Measurements from ENCODE around the gene COL17A1.

The COL17A1 gene

DNA sequence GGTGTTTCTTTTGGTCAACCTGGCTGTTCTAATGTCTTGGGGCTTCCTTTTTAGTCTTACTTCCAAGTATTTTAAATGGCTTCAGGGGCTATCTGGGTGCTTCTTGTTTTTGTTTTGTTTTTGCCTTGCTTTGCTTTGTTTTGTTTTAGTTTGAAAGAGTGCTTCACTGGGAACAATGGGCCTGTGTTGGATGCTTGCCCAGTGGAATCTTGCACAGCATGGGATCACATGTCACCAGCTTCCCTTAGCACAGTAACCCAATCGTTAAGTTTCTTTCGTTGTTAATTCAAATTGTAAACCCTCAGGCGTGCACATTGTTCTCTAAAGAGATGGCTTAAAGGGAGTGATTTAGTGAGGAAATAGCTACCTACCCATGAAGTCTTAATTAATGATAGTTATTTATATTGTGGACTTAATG is 8.9 kb downstream of the COL17A1 start:
- Histone ChIP-seq H2AK5ac (ENCODE audit: low read depth, low read length) (no peak overlapping the region), H2BK5ac (ENCODE audit: low read length) (no peak overlapping the region), H3K4ac (ENCODE audit: low read length) (no peak overlapping the region), H3K9me3 (replicated peaks in 1 of 2; ENCODE audit: control insufficient read depth in 2 of 2, insufficient read depth in 1 of 2, low read depth in 1 of 2, low read length in 2 of 2) (no peaks in the 10 kb centered on the region), H3K23ac (ENCODE audit: low read depth, low read length, poor library complexity) (no peak overlapping the region), H4K8ac (ENCODE audit: low read depth, low read length) (no peak overlapping the region), H3K4me1 (ENCODE audit: control insufficient read depth in 2 of 2, insufficient read depth in 1 of 2, low read depth in 1 of 2, low read length in 2 of 2) (peaks cover 10 to 14% of the 10 kb centered on the region in 2 donors), H3K9ac (ENCODE audit: low read depth, low read length, poor library complexity) (no peak overlapping the region), H2BK15ac (ENCODE audit: low read length) (no peak overlapping the region), H2BK120ac (ENCODE audit: low read depth, low read length) (no peak overlapping the region), H3K36me3 (replicated peaks in 1 of 2; ENCODE audit: control insufficient read depth in 2 of 2, insufficient read depth in 2 of 2, low read length in 2 of 2) (no peaks in the 10 kb centered on the region), H3K18ac (ENCODE audit: low read length) (no peak overlapping the region), H3K27me3 (ENCODE audit: control insufficient read depth in 3 of 3, insufficient read depth in 3 of 3, low read depth in 1 of 3, low read length in 3 of 3) (peaks cover 0 to 17% (median 0%) of the 10 kb centered on the region in 3 experiments), H3K14ac (ENCODE audit: low read length) (no peak overlapping the region), H3K27ac (replicated peaks; ENCODE audit: low read length) (peak overlapping the region; percentile 2), H3K4me2 (ENCODE audit: insufficient read depth, low read length, poor library complexity, severe bottlenecking) (no peak overlapping the region), H2AFZ (ENCODE audit: low read length) (no peak overlapping the region), H3K4me3 (ENCODE audit: low read length in 2 of 2) (no peak overlapping the region), H3K79me1 (ENCODE audit: low read depth, low read length) (no peaks in the 10 kb centered on the region), H2BK12ac (ENCODE audit: low read length) (no peak overlapping the region), H4K91ac (ENCODE audit: low read depth, low read length, poor library complexity) (no peak overlapping the region)
- peak; percentile 70 for DNase-seq (ENCODE audit: low spot score)
- WGBS, 2 donors (ENCODE audit: extremely low coverage in 2 of 2, insufficient read length in 2 of 2, insufficient replicate concordance in 1 of 2), result no CpG with 5 or more reads among the region's 3 CpGs

DNA sequence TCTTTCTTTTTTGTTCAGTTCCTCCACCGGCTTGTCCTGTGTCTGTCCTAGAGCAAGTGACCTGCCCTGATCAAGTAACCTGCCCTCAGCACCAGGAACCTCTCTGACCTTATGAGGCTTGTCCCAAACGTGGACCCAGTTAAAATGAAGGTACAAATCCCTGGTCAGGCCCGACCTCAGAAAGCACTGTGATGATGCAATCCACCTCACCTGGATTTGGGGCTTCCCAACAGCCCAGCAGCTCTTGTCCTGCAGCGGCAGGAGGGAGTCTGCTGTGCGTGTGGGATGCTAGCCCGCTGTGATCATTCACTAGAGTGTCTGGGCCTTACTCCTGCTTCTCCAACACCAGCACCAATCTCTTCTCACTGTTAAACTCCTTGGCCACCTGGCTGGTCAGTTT is 11.2 kb downstream of the COL17A1 start:
- Histone ChIP-seq H3K9ac (ENCODE audit: low read depth, low read length, poor library complexity) (no peak overlapping the region), H2BK5ac (ENCODE audit: low read length) (no peak overlapping the region), H3K4ac (ENCODE audit: low read length) (no peak overlapping the region), H2AFZ (ENCODE audit: low read length) (no peak overlapping the region), H3K4me3 (ENCODE audit: low read length in 2 of 2) (no peak overlapping the region), H3K27ac (replicated peaks; ENCODE audit: low read length) (no peak overlapping the region), H3K27me3 (ENCODE audit: control insufficient read depth in 3 of 3, insufficient read depth in 3 of 3, low read depth in 1 of 3, low read length in 3 of 3) (peaks cover 0 to 36% (median 0%) of the 10 kb centered on the region in 3 experiments), H3K36me3 (replicated peaks in 1 of 2; ENCODE audit: control insufficient read depth in 2 of 2, insufficient read depth in 2 of 2, low read length in 2 of 2) (no peaks in the 10 kb centered on the region), H3K79me1 (ENCODE audit: low read depth, low read length) (no peaks in the 10 kb centered on the region), H3K14ac (ENCODE audit: low read length) (no peak overlapping the region), H3K9me3 (replicated peaks in 1 of 2; ENCODE audit: control insufficient read depth in 2 of 2, insufficient read depth in 1 of 2, low read depth in 1 of 2, low read length in 2 of 2) (no peaks in the 10 kb centered on the region), H3K23ac (ENCODE audit: low read depth, low read length, poor library complexity) (no peak overlapping the region), H4K8ac (ENCODE audit: low read depth, low read length) (no peak overlapping the region), H3K18ac (ENCODE audit: low read length) (no peak overlapping the region), H3K4me2 (ENCODE audit: insufficient read depth, low read length, poor library complexity, severe bottlenecking) (no peak overlapping the region), H2BK15ac (ENCODE audit: low read length) (no peak overlapping the region), H4K91ac (ENCODE audit: low read depth, low read length, poor library complexity) (no peak overlapping the region), H3K4me1 (ENCODE audit: control insufficient read depth in 2 of 2, insufficient read depth in 1 of 2, low read depth in 1 of 2, low read length in 2 of 2) (peaks cover 10% of the 10 kb centered on the region in 2 donors), H2BK12ac (ENCODE audit: low read length) (no peak overlapping the region), H2AK5ac (ENCODE audit: low read depth, low read length) (peak overlapping the region; percentile 11), H2BK120ac (ENCODE audit: low read depth, low read length) (no peak overlapping the region)
- WGBS, 2 donors (ENCODE audit: extremely low coverage in 2 of 2, insufficient read length in 2 of 2, insufficient replicate concordance in 1 of 2), result no CpG with 5 or more reads among the region's 6 CpGs
- DNase-seq (ENCODE audit: low spot score), result no peak

DNA sequence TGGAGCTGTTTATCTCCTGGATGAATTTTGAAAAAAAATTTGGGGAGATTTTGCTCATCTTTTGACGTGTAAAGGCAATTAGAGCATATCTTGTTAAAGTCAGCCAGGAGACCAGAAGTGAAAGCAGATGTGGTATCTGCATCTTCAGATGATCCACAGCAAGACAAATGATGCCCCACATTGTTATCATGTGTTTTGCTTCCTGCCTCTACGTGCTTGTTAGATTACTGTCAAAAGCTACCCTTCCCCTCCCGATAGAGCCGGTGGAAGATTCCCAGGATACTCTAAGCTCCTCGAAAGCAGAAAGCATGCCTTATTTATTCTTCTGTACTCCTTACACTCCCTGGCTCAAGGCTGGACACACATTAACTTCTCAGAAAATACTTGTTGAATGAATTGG is 12.9 kb downstream of the COL17A1 start:
- H3K9ac ChIP-seq (ENCODE audit: low read depth, low read length, poor library complexity), result no peak overlapping the region
- H3K27ac ChIP-seq (replicated peaks; ENCODE audit: low read length), result no peak overlapping the region

GRCh38 chr10:104069613-104070012 is 16.1 kb downstream of the COL17A1 start:
- Histone ChIP-seq H3K4me3 (ENCODE audit: low read length in 2 of 2) (no peak overlapping the region), H2AK5ac (ENCODE audit: low read depth, low read length) (no peak overlapping the region), H3K4ac (ENCODE audit: low read length) (no peak overlapping the region), H4K91ac (ENCODE audit: low read depth, low read length, poor library complexity) (no peak overlapping the region), H2BK15ac (ENCODE audit: low read length) (no peak overlapping the region), H3K36me3 (replicated peaks in 1 of 2; ENCODE audit: control insufficient read depth in 2 of 2, insufficient read depth in 2 of 2, low read length in 2 of 2) (no peaks in the 10 kb centered on the region), H3K4me1 (ENCODE audit: control insufficient read depth in 2 of 2, insufficient read depth in 1 of 2, low read depth in 1 of 2, low read length in 2 of 2) (peaks cover 7 to 9% of the 10 kb centered on the region in 2 donors), H2AFZ (ENCODE audit: low read length) (no peak overlapping the region), H4K8ac (ENCODE audit: low read depth, low read length) (no peak overlapping the region), H3K27ac (replicated peaks; ENCODE audit: low read length) (no peak overlapping the region), H3K9ac (ENCODE audit: low read depth, low read length, poor library complexity) (no peak overlapping the region), H3K23ac (ENCODE audit: low read depth, low read length, poor library complexity) (no peak overlapping the region), H2BK120ac (ENCODE audit: low read depth, low read length) (no peak overlapping the region), H3K18ac (ENCODE audit: low read length) (no peak overlapping the region), H3K79me1 (ENCODE audit: low read depth, low read length) (no peaks in the 10 kb centered on the region), H3K9me3 (replicated peaks in 1 of 2; ENCODE audit: control insufficient read depth in 2 of 2, insufficient read depth in 1 of 2, low read depth in 1 of 2, low read length in 2 of 2) (no peaks in the 10 kb centered on the region), H3K4me2 (ENCODE audit: insufficient read depth, low read length, poor library complexity, severe bottlenecking) (no peak overlapping the region), H2BK12ac (ENCODE audit: low read length) (no peak overlapping the region), H2BK5ac (ENCODE audit: low read length) (no peak overlapping the region), H3K14ac (ENCODE audit: low read length) (no peak overlapping the region), H3K27me3 (ENCODE audit: control insufficient read depth in 3 of 3, insufficient read depth in 3 of 3, low read depth in 1 of 3, low read length in 3 of 3) (peaks cover 0 to 49% (median 0%) of the 10 kb centered on the region in 3 experiments)
- no CpG with 5 or more reads among the region's 6 CpGs for WGBS, 2 donors (ENCODE audit: extremely low coverage in 2 of 2, insufficient read length in 2 of 2, insufficient replicate concordance in 1 of 2)
- no peak for DNase-seq (ENCODE audit: low spot score)

More for the DNA sequence above, 12.9 kb downstream of the COL17A1 start:
- Histone ChIP-seq H3K4me2 (ENCODE audit: insufficient read depth, low read length, poor library complexity, severe bottlenecking) (no peak overlapping the region), H2BK120ac (ENCODE audit: low read depth, low read length) (no peak overlapping the region), H3K14ac (ENCODE audit: low read length) (no peak overlapping the region), H2BK12ac (ENCODE audit: low read length) (no peak overlapping the region), H2AFZ (ENCODE audit: low read length) (no peak overlapping the region), H3K23ac (ENCODE audit: low read depth, low read length, poor library complexity) (no peak overlapping the region), H4K8ac (ENCODE audit: low read depth, low read length) (no peak overlapping the region), H3K36me3 (replicated peaks in 1 of 2; ENCODE audit: control insufficient read depth in 2 of 2, insufficient read depth in 2 of 2, low read length in 2 of 2) (no peaks in the 10 kb centered on the region), H3K9me3 (replicated peaks in 1 of 2; ENCODE audit: control insufficient read depth in 2 of 2, insufficient read depth in 1 of 2, low read depth in 1 of 2, low read length in 2 of 2) (no peaks in the 10 kb centered on the region), H3K18ac (ENCODE audit: low read length) (no peak overlapping the region), H3K4me3 (ENCODE audit: low read length in 2 of 2) (no peak overlapping the region), H4K91ac (ENCODE audit: low read depth, low read length, poor library complexity) (no peak overlapping the region), H3K4ac (ENCODE audit: low read length) (no peak overlapping the region), H3K4me1 (ENCODE audit: control insufficient read depth in 2 of 2, insufficient read depth in 1 of 2, low read depth in 1 of 2, low read length in 2 of 2) (peaks cover 10 to 11% of the 10 kb centered on the region in 2 donors), H3K27me3 (ENCODE audit: control insufficient read depth in 3 of 3, insufficient read depth in 3 of 3, low read depth in 1 of 3, low read length in 3 of 3) (peaks cover 0 to 51% (median 0%) of the 10 kb centered on the region in 3 experiments), H2AK5ac (ENCODE audit: low read depth, low read length) (no peak overlapping the region), H2BK5ac (ENCODE audit: low read length) (no peak overlapping the region), H3K79me1 (ENCODE audit: low read depth, low read length) (no peaks in the 10 kb centered on the region), H2BK15ac (ENCODE audit: low read length) (no peak overlapping the region)
- DNase-seq (ENCODE audit: low spot score), result no peak
- WGBS, 2 donors (ENCODE audit: extremely low coverage in 2 of 2, insufficient read length in 2 of 2, insufficient replicate concordance in 1 of 2), result no CpG with 5 or more reads among the region's 5 CpGs

Data from neuronal stem cell (in vitro differentiated cells).